C4-2B (cell line): Measurements from ENCODE around the gene APBB1IP.
"Not testable (repeated sequence)": the region's sequence is repeated elsewhere in the genome, so short reads cannot be mapped to it uniquely, and the experiment has no call there.

ENCODE experiments used
- H3K27ac ChIP-seq: fragments of 450-650 bp; 2 replicates; pipeline ENCODE4 v1.5.1; 2017
- CTCF ChIP-seq: fragments of 450-650 bp; conservative IDR thresholded peaks from 2 replicates; pipeline ENCODE4 v1.5.1; 2017; ENCODE audit warnings: mild to moderate bottlenecking
- ZFX ChIP-seq: fragments of 450-650 bp; IDR thresholded peaks from 2 replicates; pipeline ENCODE4 v1.6.1; 2017

Gene APBB1IP

DNA sequence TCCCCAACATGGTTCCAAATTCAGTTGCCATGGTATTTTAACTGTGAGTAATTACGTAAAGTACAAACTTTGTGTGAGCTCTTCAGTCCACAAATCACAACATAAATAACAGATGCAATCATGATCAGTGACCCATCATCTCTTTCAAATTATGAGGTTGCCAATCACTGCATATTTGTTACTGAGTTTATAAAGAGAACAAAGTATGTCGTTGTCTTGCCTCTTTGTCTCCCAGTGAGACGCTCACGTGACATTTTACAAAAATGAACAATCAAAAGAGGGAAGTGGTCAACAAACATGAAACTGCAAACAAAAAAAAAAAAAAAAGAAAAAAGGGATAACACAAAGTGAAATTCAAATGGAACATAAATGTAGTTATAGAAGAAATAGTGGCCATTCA lies 136.6 kb downstream of the APBB1IP start:
- no peak for TF ChIP-seq ZFX
- TF ChIP-seq CTCF = no peak
- no peak overlapping the region for H3K27ac ChIP-seq

DNA sequence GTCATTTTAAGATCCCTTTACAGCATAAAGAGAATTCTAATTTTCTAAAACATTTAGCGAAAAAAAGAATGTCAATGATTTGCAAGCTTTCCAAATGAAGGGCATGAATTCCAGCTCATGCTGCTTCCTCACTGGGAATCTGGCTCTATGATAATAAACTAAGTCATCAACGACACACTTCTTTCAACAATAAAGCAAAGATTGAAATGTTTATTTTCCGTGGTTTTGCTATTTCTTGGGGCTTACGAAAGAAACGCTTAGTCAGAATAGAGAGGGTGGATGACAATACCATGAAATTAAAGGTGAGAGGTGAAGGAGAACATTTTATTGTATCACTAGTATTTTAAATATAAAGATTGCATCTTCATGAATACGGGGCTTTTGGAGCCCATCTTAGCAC lies 140.2 kb downstream of the APBB1IP start:
- not testable (repeated sequence) for H3K27ac ChIP-seq

GRCh38 chr10:26579256-26580063 lies 141.3 kb downstream of the APBB1IP start:
- TF ChIP-seq ZFX (no peak), CTCF (no peak)
- H3K27ac ChIP-seq = no peak overlapping the region

DNA sequence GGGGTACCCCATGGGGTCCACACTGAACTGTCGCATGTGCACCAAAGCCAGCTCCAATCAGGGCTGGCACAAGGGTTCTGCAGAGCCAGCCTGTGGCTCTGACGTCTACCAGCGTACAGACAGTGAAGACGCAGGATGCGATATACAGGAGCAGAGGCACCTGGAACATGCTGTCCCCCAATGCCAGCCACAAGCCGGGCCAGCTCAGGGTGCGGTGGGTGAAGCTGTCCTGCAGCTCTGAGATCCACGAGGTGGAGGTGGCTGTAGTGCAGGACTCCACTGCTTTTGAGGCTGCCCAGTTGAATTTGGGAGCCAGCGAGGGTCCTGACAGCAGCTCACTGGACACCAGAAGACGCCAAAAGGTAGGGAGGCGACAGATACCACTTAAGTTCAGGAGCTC lies 148.1 kb downstream of the APBB1IP start:
- TF ChIP-seq ZFX (no peak), CTCF (no peak)
- H3K27ac ChIP-seq = no peak overlapping the region

DNA sequence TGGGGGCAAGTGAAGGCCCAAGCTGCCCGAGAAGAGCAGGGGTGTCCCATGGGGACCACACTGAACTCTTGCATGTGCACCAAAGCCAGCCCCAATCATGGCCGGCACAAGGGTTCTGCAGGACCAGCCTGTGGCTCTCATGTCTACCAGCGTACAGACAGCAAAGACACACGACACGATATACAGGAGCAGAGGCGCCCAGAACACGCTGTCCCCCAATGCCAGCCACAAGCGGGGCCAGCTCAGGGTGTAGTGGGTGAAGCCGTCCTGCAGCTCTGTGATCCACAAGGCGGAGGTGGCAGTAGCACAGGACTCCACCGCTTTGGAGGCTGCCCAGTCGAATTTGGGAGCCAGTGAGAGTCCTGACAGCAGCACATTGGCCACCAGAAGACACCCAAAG lies 150.5 kb downstream of the APBB1IP start:
- H3K27ac ChIP-seq = no peak overlapping the region
- no peak for TF ChIP-seq CTCF
- no peak for TF ChIP-seq ZFX

DNA sequence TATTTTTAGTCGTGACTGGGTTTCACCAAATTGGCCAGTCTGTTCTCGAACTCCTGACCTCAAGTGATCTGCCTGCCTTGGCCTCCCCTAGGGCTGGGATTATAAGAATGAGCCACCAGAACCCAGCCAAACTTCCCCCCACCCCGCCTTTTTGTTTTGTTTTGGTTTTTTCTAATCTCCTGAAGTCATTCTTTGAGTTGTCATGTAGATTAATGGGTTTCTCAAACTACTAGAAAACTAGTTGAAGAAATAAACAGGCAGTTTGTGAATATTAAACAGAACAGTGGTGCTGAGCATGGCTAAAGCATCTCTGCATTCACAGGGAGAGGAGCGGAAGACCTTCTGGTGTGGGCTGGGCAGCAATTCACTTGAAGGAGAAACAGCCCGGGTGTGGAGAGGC lies 151.7 kb downstream of the APBB1IP start:
- H3K27ac ChIP-seq = not testable (repeated sequence)

DNA sequence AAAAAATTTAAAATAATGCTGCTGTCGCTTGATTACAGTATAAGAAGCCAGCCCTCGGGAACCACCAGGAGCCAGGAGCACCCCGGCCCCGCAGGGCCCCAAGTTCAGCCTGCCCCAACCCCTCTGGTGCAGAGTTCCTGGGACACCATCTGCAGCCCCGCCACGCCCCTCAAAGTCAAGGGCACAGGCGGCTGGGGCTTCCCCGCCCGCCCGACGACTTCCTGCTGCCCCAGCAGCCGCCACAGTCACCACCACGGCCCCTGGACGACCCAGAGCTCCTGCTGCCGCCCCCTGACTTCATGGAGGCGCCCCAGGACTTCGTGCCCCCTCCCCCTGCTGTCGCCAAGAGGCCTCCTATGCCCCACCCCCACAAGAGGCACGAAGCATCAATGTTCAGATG lies 155.8 kb downstream of the APBB1IP start:
- TF ChIP-seq ZFX (no peak), CTCF (no peak)

DNA sequence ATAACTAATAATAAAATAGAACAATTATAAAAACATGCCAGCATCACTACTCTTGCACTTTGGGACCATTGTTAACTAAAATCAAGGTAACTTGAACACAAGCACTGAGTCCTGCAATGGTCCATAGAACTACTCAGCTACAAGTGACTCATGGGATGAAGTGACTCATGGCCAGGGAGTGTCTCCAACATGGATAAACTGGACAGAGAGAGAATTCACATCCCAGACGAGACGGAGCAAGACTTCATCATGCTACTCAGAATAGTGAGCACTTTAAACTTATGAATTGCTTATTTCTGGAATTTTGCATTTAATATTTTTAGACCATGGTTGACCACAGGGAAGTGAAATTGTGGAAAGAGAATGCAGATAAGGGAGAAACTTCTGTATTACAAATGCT lies 165.1 kb downstream of the APBB1IP start:
- H3K27ac ChIP-seq = not testable (repeated sequence)

More for the DNA sequence above, 155.8 kb downstream of the APBB1IP start:
- H3K27ac ChIP-seq = no peak overlapping the region

GRCh38 chr10:26604320-26605093 lies 166.4 kb downstream of the APBB1IP start:
- not testable (repeated sequence) for H3K27ac ChIP-seq
